Fibroblast of skin of left quadriceps (primary cell): ENCODE data around the gene ZMIZ1.

Experiments
- DNase-seq, 2 experiments: peaks; one replicate each; pipeline ENCODE4 v3.0.0-alpha.2; 2013; ENCODE audit warnings: low read depth in 2 of 2

Gene ZMIZ1

GRCh38 chr10:79063661-79064492 lies 4.9 kb upstream of the ZMIZ1 start:
- no peak for DNase-seq

GRCh38 chr10:79065091-79065551 lies 3.6 kb upstream of the ZMIZ1 start:
- no peak for DNase-seq

- no peak for DNase-seq
Observed at GRCh38 chr10:79065853-79066252, 2.9 kb upstream of the ZMIZ1 start.

- no peak for DNase-seq
Observed at GRCh38 chr10:79066411-79067240, 2.1 kb upstream of the ZMIZ1 start.

- DNase-seq, result peak; percentile 86 to 90
Observed at GRCh38 chr10:79067241-79068202, 1.2 kb upstream of the ZMIZ1 start.

GRCh38 chr10:79068203-79068561 lies 584 bp upstream of the ZMIZ1 start:
- DNase-seq, result no peak

- DNase-seq, result no peak
Observed at GRCh38 chr10:79069325-79070080, 737 bp downstream of the ZMIZ1 start.

GRCh38 chr10:79070081-79070605 lies 1.4 kb downstream of the ZMIZ1 start:
- DNase-seq, result no peak

GRCh38 chr10:79070606-79071395 lies 2.0 kb downstream of the ZMIZ1 start:
- no peak for DNase-seq

- no peak for DNase-seq
Observed at GRCh38 chr10:79071396-79071923, 2.7 kb downstream of the ZMIZ1 start.

- DNase-seq, result no peak
Observed at GRCh38 chr10:79072041-79072441, 3.3 kb downstream of the ZMIZ1 start.

- no peak for DNase-seq
Observed at GRCh38 chr10:79072994-79073645, 4.4 kb downstream of the ZMIZ1 start.

- DNase-seq, result no peak
Observed at GRCh38 chr10:79073784-79074432, 5.1 kb downstream of the ZMIZ1 start.

- DNase-seq, result no peak
Observed at GRCh38 chr10:79074732-79075131, 6.0 kb downstream of the ZMIZ1 start.

- no peak for DNase-seq
Observed at GRCh38 chr10:79075418-79075817, 6.7 kb downstream of the ZMIZ1 start.

GRCh38 chr10:79077488-79078173 lies 8.9 kb downstream of the ZMIZ1 start:
- no peak for DNase-seq

- no peak for DNase-seq
Observed at GRCh38 chr10:79078367-79079053, 9.7 kb downstream of the ZMIZ1 start.

GRCh38 chr10:79079054-79079397 lies 10.3 kb downstream of the ZMIZ1 start:
- no peak for DNase-seq
